A172 (cell line): ENCODE data around the gene SERPINA6. TPM values are rescaled to one million over a fixed set of nuclear protein-coding genes. Genes with fewer than 3 reads are reported as not detected.
"Not testable (repeated sequence)": the region's sequence is repeated elsewhere in the genome, so short reads cannot be mapped to it uniquely, and the experiment has no call there.

Experiments used
- DNase-seq: peaks from one replicate; pipeline ENCODE4 v3.0.0-alpha.2; 2015; ENCODE audit warnings: low spot score
- total RNA-seq: library from RNA; depleted of rRNA; stranded (reverse); fragments of >200 nt; shearing (Covaris generic); gene quantifications from 2 replicates; pipeline ENCODE4 v1.2.3, GENCODE V29; 2014

SERPINA6 gene
- total RNA-seq, 1 experiment from 2014 or later: not detected

GRCh38 chr14:94354638-94355185 is 31.6 kb upstream of the SERPINA6 start:
- no peak for DNase-seq

GRCh38 chr14:94354190-94354589 is 31.1 kb upstream of the SERPINA6 start:
- DNase-seq: not testable (repeated sequence)

- DNase-seq: no peak
These were observed 26.1 kb upstream of the SERPINA6 start for GRCh38 chr14:94349276-94349675.

GRCh38 chr14:94348836-94349235 is 25.7 kb upstream of the SERPINA6 start:
- DNase-seq: no peak

- DNase-seq: no peak
These were observed 23.7 kb upstream of the SERPINA6 start for GRCh38 chr14:94346841-94347240.

- DNase-seq: peak; percentile 44
These were observed 23.1 kb upstream of the SERPINA6 start for GRCh38 chr14:94346065-94346786.

GRCh38 chr14:94345344-94346064 is 22.4 kb upstream of the SERPINA6 start:
- peak; percentile 91 for DNase-seq

GRCh38 chr14:94344389-94344788 is 21.3 kb upstream of the SERPINA6 start:
- no peak for DNase-seq

- no peak for DNase-seq
These were observed 20.3 kb upstream of the SERPINA6 start for GRCh38 chr14:94343238-94344005.

- DNase-seq: peak; percentile 95
These were observed 19.3 kb upstream of the SERPINA6 start for GRCh38 chr14:94342334-94342934.

- DNase-seq: no peak
These were observed 18.7 kb upstream of the SERPINA6 start for GRCh38 chr14:94341656-94342333.

- no peak for DNase-seq
These were observed 17.4 kb upstream of the SERPINA6 start for GRCh38 chr14:94340533-94340932.

- DNase-seq: no peak
These were observed 14.9 kb upstream of the SERPINA6 start for GRCh38 chr14:94338023-94338422.

- DNase-seq: peak; percentile 19
These were observed 14.1 kb upstream of the SERPINA6 start for GRCh38 chr14:94337274-94337673.

GRCh38 chr14:94334872-94335271 is 11.7 kb upstream of the SERPINA6 start:
- no peak for DNase-seq

- DNase-seq: no peak
These were observed 9.5 kb upstream of the SERPINA6 start for GRCh38 chr14:94332587-94332986.

- no peak for DNase-seq
These were observed 9.0 kb upstream of the SERPINA6 start for GRCh38 chr14:94332063-94332583.

GRCh38 chr14:94331462-94331861 is 8.3 kb upstream of the SERPINA6 start:
- no peak for DNase-seq

GRCh38 chr14:94330857-94331256 is 7.7 kb upstream of the SERPINA6 start:
- DNase-seq: no peak

GRCh38 chr14:94330432-94330831 is 7.3 kb upstream of the SERPINA6 start:
- no peak for DNase-seq

- no peak for DNase-seq
These were observed 6.7 kb upstream of the SERPINA6 start for GRCh38 chr14:94329857-94330256.
